Glomerular visceral epithelial cell (primary cell): ENCODE results near the gene AXIN1.
"Not testable (repeated sequence)": the region's sequence is repeated elsewhere in the genome, so short reads cannot be mapped to it uniquely, and the experiment has no call there.

Source experiments
- DNase-seq: peaks from one replicate; pipeline ENCODE4 v3.0.0-alpha.2; 2016; ENCODE audit errors: extremely low spot score

AXIN1 gene

GRCh38 chr16:268141-269053 lies 84.1 kb downstream of the AXIN1 start:
- DNase-seq = no peak

- not testable (repeated sequence) for DNase-seq
Observed at GRCh38 chr16:267562-267961, 85.0 kb downstream of the AXIN1 start.

GRCh38 chr16:266258-267164 lies 86.0 kb downstream of the AXIN1 start:
- no peak for DNase-seq

GRCh38 chr16:265711-266110 lies 86.8 kb downstream of the AXIN1 start:
- DNase-seq = no peak

- no peak for DNase-seq
Observed at GRCh38 chr16:265002-265529, 87.5 kb downstream of the AXIN1 start.

GRCh38 chr16:264440-264951 lies 88.0 kb downstream of the AXIN1 start:
- no peak for DNase-seq

- DNase-seq = no peak
Observed at GRCh38 chr16:263944-264343, 88.6 kb downstream of the AXIN1 start.

GRCh38 chr16:263182-263774 lies 89.2 kb downstream of the AXIN1 start:
- DNase-seq = no peak

- no peak for DNase-seq
Observed at GRCh38 chr16:262121-262745, 90.3 kb downstream of the AXIN1 start.

GRCh38 chr16:261031-261691 lies 91.4 kb downstream of the AXIN1 start:
- DNase-seq = no peak

GRCh38 chr16:260326-260725 lies 92.2 kb downstream of the AXIN1 start:
- DNase-seq = no peak

GRCh38 chr16:259814-260253 lies 92.7 kb downstream of the AXIN1 start:
- no peak for DNase-seq

GRCh38 chr16:259226-259625 lies 93.3 kb downstream of the AXIN1 start:
- DNase-seq = no peak

- DNase-seq = not testable (repeated sequence)
Observed at GRCh38 chr16:258091-258490, 94.4 kb downstream of the AXIN1 start.

- no peak for DNase-seq
Observed at GRCh38 chr16:255183-255582, 97.3 kb downstream of the AXIN1 start.

GRCh38 chr16:254461-254860 lies 98.1 kb downstream of the AXIN1 start:
- no peak for DNase-seq

- no peak for DNase-seq
Observed at GRCh38 chr16:253833-254232, 98.7 kb downstream of the AXIN1 start.

- no peak for DNase-seq
Observed at GRCh38 chr16:252366-253337, 99.9 kb downstream of the AXIN1 start.

GRCh38 chr16:249431-249830 lies 103.1 kb downstream of the AXIN1 start:
- no peak for DNase-seq
